ENCODE measurements around the gene DGKI. TPM values are rescaled to one million over a fixed set of nuclear protein-coding genes. Genes with fewer than 3 reads are reported as not detected.

The DGKI gene
- 3.0 and 3.1 TPM in 2 replicates for total RNA-seq
- long read RNA-seq, partial matches to known transcripts: 0 of 4 reads
- long read RNA-seq, other reads (novel, unspliced or antisense): 4 of 4 reads

DNA sequence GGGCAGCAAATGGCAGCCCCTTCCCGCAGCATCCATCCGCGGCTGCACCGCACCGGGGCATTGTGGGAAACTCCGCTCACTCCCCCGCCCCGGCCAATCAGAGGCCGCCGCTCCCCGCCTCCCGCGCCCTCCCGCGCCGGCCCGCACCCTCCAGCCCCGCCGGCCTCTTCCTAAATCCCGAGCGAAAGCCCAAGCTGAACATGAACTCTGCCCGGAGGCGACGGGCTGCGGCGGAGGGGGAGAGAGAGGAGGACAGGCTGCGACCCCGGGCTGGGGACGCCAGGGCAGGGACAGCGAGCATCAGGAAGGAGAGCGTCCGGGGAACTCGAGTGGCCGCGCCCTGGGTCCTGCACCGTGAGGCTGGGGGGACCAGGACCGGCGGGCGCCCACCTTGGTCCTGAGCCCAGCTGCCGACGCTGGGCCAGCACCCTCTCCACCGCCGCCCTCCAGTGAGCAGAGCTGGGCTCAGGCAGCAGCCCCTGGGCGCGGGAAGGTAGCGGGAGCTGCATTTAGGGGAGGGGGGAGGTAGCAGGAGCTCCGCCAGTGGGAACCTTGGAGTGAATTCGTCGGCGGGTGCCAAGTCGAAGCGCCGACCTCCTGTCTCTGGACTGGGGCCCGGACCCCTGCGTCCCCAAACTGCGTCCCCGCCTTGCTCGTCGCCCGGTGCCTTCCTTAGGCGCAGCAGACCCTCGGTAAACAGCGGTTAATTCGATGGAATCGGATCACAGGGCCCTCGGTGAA is at the start of gene DGKI:
Gene DGKI (minus strand): TSS at position 148 of the 741 bp plus-strand sequence.
- Mint-ChIP-seq H3K36me3 (ENCODE audit: unreplicated experiment) (no peaks in the 10 kb centered on the region), H3K4me3 (ENCODE audit: unreplicated experiment) (peak within 1 kb of the TSS; percentile 68), H3K27ac (ENCODE audit: unreplicated experiment) (no peak within 1 kb of the TSS), H3K9me3 (ENCODE audit: unreplicated experiment) (no peaks in the 10 kb centered on the region), H3K4me1 (ENCODE audit: unreplicated experiment) (peaks cover 25% of the 10 kb centered on the region), H3K27me3 (ENCODE audit: unreplicated experiment) (no peaks in the 10 kb centered on the region)
- no peak for DNase-seq (ENCODE audit: extremely low spot score, unreplicated experiment)
- TF ChIP-seq, protein P1, sequence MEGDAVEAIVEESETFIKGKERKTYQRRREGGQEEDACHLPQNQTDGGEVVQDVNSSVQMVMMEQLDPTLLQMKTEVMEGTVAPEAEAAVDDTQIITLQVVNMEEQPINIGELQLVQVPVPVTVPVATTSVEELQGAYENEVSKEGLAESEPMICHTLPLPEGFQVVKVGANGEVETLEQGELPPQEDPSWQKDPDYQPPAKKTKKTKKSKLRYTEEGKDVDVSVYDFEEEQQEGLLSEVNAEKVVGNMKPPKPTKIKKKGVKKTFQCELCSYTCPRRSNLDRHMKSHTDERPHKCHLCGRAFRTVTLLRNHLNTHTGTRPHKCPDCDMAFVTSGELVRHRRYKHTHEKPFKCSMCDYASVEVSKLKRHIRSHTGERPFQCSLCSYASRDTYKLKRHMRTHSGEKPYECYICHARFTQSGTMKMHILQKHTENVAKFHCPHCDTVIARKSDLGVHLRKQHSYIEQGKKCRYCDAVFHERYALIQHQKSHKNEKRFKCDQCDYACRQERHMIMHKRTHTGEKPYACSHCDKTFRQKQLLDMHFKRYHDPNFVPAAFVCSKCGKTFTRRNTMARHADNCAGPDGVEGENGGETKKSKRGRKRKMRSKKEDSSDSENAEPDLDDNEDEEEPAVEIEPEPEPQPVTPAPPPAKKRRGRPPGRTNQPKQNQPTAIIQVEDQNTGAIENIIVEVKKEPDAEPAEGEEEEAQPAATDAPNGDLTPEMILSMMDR (IDR thresholded peaks at IDR 0.05): no peak

DNA sequence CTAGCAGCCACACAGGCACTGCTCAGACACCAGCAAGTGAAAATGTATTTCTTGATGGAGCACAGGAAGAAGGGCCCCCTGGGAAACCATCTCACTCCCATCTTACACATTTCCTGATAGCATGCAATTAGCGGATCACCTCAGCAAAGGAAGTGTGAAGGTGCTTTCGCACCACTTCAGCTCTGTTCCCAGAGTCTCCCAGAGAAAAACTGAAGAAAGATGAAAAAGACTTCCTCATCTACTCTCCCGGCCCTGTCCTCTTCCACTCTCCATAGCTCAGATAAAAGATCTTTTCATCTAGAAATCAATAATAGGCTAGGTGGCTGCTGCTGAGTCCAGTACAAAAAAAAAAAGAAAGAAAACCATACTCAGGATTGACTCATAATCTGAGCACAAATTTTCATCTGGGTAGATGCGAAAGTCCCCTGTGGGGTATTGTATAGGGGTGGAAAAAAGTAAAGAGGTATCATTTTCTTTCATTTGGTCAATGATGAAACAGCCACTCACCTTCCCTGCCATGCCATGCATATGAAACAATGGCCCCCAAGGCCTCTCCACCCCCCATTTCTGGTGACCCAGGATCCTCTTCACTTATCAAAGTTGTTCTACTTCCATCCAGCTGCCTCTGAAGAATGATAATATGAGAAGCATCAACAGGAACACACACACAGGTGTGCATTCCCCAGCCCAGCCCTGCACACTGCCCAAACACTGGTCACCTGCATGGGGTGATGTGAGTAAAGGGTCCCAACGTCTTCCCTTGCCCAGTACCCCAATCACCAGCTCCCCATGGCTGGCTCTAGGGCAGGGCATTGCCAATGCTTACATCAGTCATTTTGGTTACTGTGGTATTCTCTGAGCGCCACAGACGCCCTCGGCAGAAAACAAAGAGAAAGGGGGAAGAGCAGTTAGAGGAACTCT is 48.8 kb upstream of the DGKI start:
- no peak for DNase-seq (ENCODE audit: extremely low spot score, unreplicated experiment)
- TF ChIP-seq, protein P1 (IDR thresholded peaks at IDR 0.05): no peak
- H3K4me1 Mint-ChIP-seq (ENCODE audit: unreplicated experiment): peaks cover 17% of the 10 kb centered on the region
- peaks cover 67% of the 10 kb centered on the region for H3K36me3 Mint-ChIP-seq (ENCODE audit: unreplicated experiment)
- no peak overlapping the region for H3K27ac Mint-ChIP-seq (ENCODE audit: unreplicated experiment)
- no peaks in the 10 kb centered on the region for H3K27me3 Mint-ChIP-seq (ENCODE audit: unreplicated experiment)
- H3K4me3 Mint-ChIP-seq (ENCODE audit: unreplicated experiment): no peak overlapping the region
- H3K9me3 Mint-ChIP-seq (ENCODE audit: unreplicated experiment): no peaks in the 10 kb centered on the region

DNA sequence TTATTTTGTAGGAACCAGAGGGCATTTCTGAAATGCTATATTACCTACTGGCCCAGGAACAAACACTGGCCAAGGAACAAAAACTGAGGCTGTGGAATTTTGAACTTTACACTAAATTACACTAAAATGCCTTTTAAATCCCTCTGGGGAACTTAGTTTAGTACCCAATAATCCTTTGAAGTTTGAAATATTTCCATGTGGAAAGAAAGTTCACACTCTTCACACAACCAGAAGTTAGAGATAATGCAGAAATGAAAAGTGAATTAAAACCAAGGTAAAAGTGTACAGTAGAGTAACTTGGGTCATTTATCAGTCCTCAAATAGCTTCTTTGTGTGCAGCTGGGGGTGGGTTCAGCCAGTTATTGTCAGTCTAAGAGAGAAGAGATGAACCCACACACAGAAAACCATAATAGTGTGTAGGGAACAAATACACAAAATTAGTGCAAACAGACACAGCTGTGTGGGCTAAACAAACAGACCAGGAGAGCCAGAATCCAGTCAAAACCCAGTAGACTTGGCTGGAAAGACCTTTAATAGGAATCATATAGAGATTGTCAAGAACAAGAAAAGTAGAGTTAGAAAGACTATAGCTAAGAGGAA is 46.5 kb upstream of the DGKI start:
- no peak for DNase-seq (ENCODE audit: extremely low spot score, unreplicated experiment)
- Mint-ChIP-seq H3K36me3 (ENCODE audit: unreplicated experiment) (peaks cover 66% of the 10 kb centered on the region), H3K27ac (ENCODE audit: unreplicated experiment) (peak overlapping the region; percentile 29), H3K4me1 (ENCODE audit: unreplicated experiment) (peaks cover 12% of the 10 kb centered on the region), H3K4me3 (ENCODE audit: unreplicated experiment) (no peak overlapping the region), H3K27me3 (ENCODE audit: unreplicated experiment) (no peaks in the 10 kb centered on the region), H3K9me3 (ENCODE audit: unreplicated experiment) (no peaks in the 10 kb centered on the region)
- TF ChIP-seq, protein P1 (IDR thresholded peaks at IDR 0.05): no peak

DNA sequence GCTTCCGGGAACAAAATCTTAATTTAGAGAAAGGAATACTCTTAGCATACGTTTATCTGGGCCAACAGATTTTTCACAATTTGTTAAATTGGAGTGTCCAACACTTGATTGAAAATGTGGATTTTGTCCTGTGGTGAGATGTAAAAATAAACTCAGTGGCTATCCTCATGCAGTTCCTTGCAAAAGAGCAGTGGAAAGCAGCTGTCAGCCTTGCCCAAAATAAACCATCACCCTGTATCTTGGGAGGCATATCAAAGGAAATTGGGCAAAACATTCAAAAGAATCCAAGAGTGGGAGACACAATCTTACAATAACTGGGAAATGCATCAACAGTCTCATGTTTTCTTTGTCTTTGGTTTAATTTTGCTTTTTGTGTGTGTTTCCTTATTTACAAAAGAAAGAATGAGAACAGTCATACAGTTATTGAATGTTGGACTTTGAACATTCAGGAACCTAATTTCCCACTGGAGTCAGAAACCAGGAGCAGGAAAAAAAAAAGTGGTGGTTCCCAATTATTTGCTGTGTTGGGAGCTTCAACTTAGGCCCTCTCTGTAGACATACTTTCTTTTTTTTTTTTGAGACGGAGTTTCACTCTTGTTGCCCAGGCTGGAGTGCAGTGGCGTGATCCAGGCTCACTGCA is 44.4 kb upstream of the DGKI start:
- H3K36me3 Mint-ChIP-seq (ENCODE audit: unreplicated experiment): peaks cover 64% of the 10 kb centered on the region
- H3K27ac Mint-ChIP-seq (ENCODE audit: unreplicated experiment): no peak overlapping the region
- no peaks in the 10 kb centered on the region for H3K9me3 Mint-ChIP-seq (ENCODE audit: unreplicated experiment)
- no peak overlapping the region for H3K4me3 Mint-ChIP-seq (ENCODE audit: unreplicated experiment)
- no peaks in the 10 kb centered on the region for H3K27me3 Mint-ChIP-seq (ENCODE audit: unreplicated experiment)
- TF ChIP-seq, protein P1 (IDR thresholded peaks at IDR 0.05): no peak
- DNase-seq (ENCODE audit: extremely low spot score, unreplicated experiment): no peak
- peaks cover 19% of the 10 kb centered on the region for H3K4me1 Mint-ChIP-seq (ENCODE audit: unreplicated experiment)

All from osteocyte (in vitro differentiated cells).